Measurements from ENCODE around the gene PANX3. TPM values are rescaled to one million over a fixed set of nuclear protein-coding genes. Genes with fewer than 3 reads are reported as not detected.

PANX3 gene
- total RNA-seq, 1 donor from 2014 or later: not detected

- ChIA-PET POLR2A (no interaction called here), CTCF (no interaction called here)
- no peak overlapping the region for H3K4me3 Mint-ChIP-seq
- no peak for DNase-seq
- no peaks in the 10 kb centered on the region for H3K4me1 Mint-ChIP-seq
- TF ChIP-seq CTCF (IDR thresholded peaks at IDR 0.05): no peak
- H3K27ac Mint-ChIP-seq: no peak overlapping the region
- H3K27me3 Mint-ChIP-seq: no peaks in the 10 kb centered on the region
- no peaks in the 10 kb centered on the region for H3K9me3 Mint-ChIP-seq
- intact Hi-C loops (cut with micrococcal nuclease): no loop called here
- ATAC-seq (ENCODE audit: low read depth): no peak
- peaks cover 6% of the 10 kb centered on the region for H3K36me3 Mint-ChIP-seq (ENCODE audit: low read depth)
These were observed 45.8 kb downstream of the PANX3 start for GRCh38 chr11:124656774-124657630.

- Mint-ChIP-seq H3K4me3 (no peak overlapping the region), H3K27ac (no peak overlapping the region), H3K27me3 (no peaks in the 10 kb centered on the region), H3K36me3 (ENCODE audit: low read depth) (peaks cover 6% of the 10 kb centered on the region), H3K4me1 (no peaks in the 10 kb centered on the region), H3K9me3 (no peaks in the 10 kb centered on the region)
- intact Hi-C loops (cut with micrococcal nuclease): no loop called here
- POLR2A ChIA-PET: no interaction called here
- DNase-seq: no peak
- ATAC-seq (ENCODE audit: low read depth): no peak
- CTCF ChIA-PET: no interaction called here
- no peak for TF ChIP-seq CTCF (IDR thresholded peaks at IDR 0.05)
These were observed 46.7 kb downstream of the PANX3 start for GRCh38 chr11:124657904-124658303.

GRCh38 chr11:124658501-124658900 lies 47.3 kb downstream of the PANX3 start:
- TF ChIP-seq CTCF (IDR thresholded peaks at IDR 0.05): no peak
- ATAC-seq (ENCODE audit: low read depth) (no peak), DNase-seq (no peak)
- POLR2A ChIA-PET: no interaction called here
- H3K9me3 Mint-ChIP-seq: no peaks in the 10 kb centered on the region
- H3K27me3 Mint-ChIP-seq: no peaks in the 10 kb centered on the region
- CTCF ChIA-PET: no interaction called here
- H3K36me3 Mint-ChIP-seq (ENCODE audit: low read depth): peaks cover 5% of the 10 kb centered on the region
- no peaks in the 10 kb centered on the region for H3K4me1 Mint-ChIP-seq
- H3K4me3 Mint-ChIP-seq: no peak overlapping the region
- intact Hi-C loops (cut with micrococcal nuclease): no loop called here
- no peak overlapping the region for H3K27ac Mint-ChIP-seq

GRCh38 chr11:124658986-124659385 lies 47.8 kb downstream of the PANX3 start:
- H3K36me3 Mint-ChIP-seq (ENCODE audit: low read depth): peaks cover 5% of the 10 kb centered on the region
- ATAC-seq (ENCODE audit: low read depth) (no peak), DNase-seq (no peak)
- intact Hi-C loops (cut with micrococcal nuclease): no loop called here
- H3K4me1 Mint-ChIP-seq: no peaks in the 10 kb centered on the region
- H3K9me3 Mint-ChIP-seq: no peaks in the 10 kb centered on the region
- no peaks in the 10 kb centered on the region for H3K27me3 Mint-ChIP-seq
- H3K4me3 Mint-ChIP-seq: no peak overlapping the region
- ChIA-PET POLR2A (no interaction called here), CTCF (no interaction called here)
- no peak for TF ChIP-seq CTCF (IDR thresholded peaks at IDR 0.05)
- H3K27ac Mint-ChIP-seq: no peak overlapping the region

- no peak for DNase-seq
- H3K27me3 Mint-ChIP-seq: no peaks in the 10 kb centered on the region
- ATAC-seq (ENCODE audit: low read depth): no peak
- CTCF ChIA-PET: no interaction called here
- no peak overlapping the region for H3K4me3 Mint-ChIP-seq
- TF ChIP-seq CTCF (IDR thresholded peaks at IDR 0.05): no peak
- no peaks in the 10 kb centered on the region for H3K4me1 Mint-ChIP-seq
- no peaks in the 10 kb centered on the region for H3K9me3 Mint-ChIP-seq
- H3K27ac Mint-ChIP-seq: no peak overlapping the region
- H3K36me3 Mint-ChIP-seq (ENCODE audit: low read depth): peaks cover 5% of the 10 kb centered on the region
- intact Hi-C loops (cut with micrococcal nuclease): no loop called here
- POLR2A ChIA-PET: no interaction called here
These were observed 50.3 kb downstream of the PANX3 start for GRCh38 chr11:124661553-124661952.
